ENCODE measurements around the gene FAM221B.

FAM221B gene

GRCh38 chr9:35790385-35791296, 37.9 kb downstream of the FAM221B start:
- peak; percentile 91 for DNase-seq (ENCODE audit: low spot score)

- no peak for DNase-seq (ENCODE audit: low spot score)
Observed at GRCh38 chr9:35790025-35790384, 38.5 kb downstream of the FAM221B start.

- DNase-seq (ENCODE audit: low spot score): no peak
Observed at GRCh38 chr9:35789541-35789940, 39.0 kb downstream of the FAM221B start.

GRCh38 chr9:35783418-35783817, 45.1 kb downstream of the FAM221B start:
- DNase-seq (ENCODE audit: low spot score): no peak

GRCh38 chr9:35781066-35781465, 47.5 kb downstream of the FAM221B start:
- DNase-seq (ENCODE audit: low spot score): no peak

- DNase-seq (ENCODE audit: low spot score): no peak
Observed at GRCh38 chr9:35778496-35778895, 50.0 kb downstream of the FAM221B start.

- DNase-seq (ENCODE audit: low spot score): no peak
Observed at GRCh38 chr9:35776018-35776417, 52.5 kb downstream of the FAM221B start.

GRCh38 chr9:35774907-35775635, 53.5 kb downstream of the FAM221B start:
- no peak for DNase-seq (ENCODE audit: low spot score)

GRCh38 chr9:35771943-35772342, 56.6 kb downstream of the FAM221B start:
- no peak for DNase-seq (ENCODE audit: low spot score)

GRCh38 chr9:35771534-35771933, 57.0 kb downstream of the FAM221B start:
- DNase-seq (ENCODE audit: low spot score): peak; percentile 79

- DNase-seq (ENCODE audit: low spot score): no peak
Observed at GRCh38 chr9:35771075-35771433, 57.5 kb downstream of the FAM221B start.

- no peak for DNase-seq (ENCODE audit: low spot score)
Observed at GRCh38 chr9:35769763-35770162, 58.8 kb downstream of the FAM221B start.

- DNase-seq (ENCODE audit: low spot score): no peak
Observed at GRCh38 chr9:35767458-35767857, 61.1 kb downstream of the FAM221B start.

- DNase-seq (ENCODE audit: low spot score): no peak
Observed at GRCh38 chr9:35766997-35767396, 61.5 kb downstream of the FAM221B start.

Data from COLO829 (cell line).